Activated CD4-positive, alpha-beta T cell treated with anti-CD3 and anti-CD28 coated beads, Interleukin-2, amount 50 U/mL, for 4 hours (primary cell): Measurements from ENCODE around the gene OSTN.

Source experiments
- DNase-seq, 2 experiments: peaks; one replicate each; pipeline ENCODE4 v3.0.0-alpha.2; 2020

OSTN gene

GRCh38 chr3:191314109-191314728 lies 115.2 kb downstream of the OSTN start:
- no peak for DNase-seq
